GM12874 (cell line): ENCODE data around the gene ADAMTS2.

Experiments
- TF ChIP-seq, protein P1 (sequence below): IDR thresholded peaks from 2 replicates; pipeline ENCODE4 v1.5.1; 2011; ENCODE audit warnings: low read depth, mild to moderate bottlenecking, control low read depth, low read length, moderate library complexity; ENCODE audit not compliant: insufficient read depth

Gene ADAMTS2

DNA sequence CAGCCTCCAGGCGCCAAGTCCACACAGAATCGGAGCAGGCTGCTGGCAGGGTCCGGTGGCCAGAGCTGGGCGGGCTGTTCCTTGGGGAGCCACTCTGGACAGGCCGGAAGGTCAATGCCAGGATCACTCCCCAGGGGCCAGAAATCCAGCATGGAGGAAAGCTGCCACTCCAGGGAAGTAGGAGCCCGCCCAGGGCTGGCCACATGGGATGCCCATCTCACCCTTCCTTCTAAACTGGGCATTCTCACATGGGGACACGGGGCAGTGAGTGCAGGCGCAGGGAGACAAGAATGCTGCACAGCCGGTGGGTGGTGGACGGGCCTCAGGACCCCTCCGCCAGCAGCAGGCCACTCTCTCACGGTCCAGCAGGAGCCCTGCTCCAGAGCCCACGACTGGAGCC lies 58.2 kb downstream of the ADAMTS2 start:
- TF ChIP-seq, protein P1, sequence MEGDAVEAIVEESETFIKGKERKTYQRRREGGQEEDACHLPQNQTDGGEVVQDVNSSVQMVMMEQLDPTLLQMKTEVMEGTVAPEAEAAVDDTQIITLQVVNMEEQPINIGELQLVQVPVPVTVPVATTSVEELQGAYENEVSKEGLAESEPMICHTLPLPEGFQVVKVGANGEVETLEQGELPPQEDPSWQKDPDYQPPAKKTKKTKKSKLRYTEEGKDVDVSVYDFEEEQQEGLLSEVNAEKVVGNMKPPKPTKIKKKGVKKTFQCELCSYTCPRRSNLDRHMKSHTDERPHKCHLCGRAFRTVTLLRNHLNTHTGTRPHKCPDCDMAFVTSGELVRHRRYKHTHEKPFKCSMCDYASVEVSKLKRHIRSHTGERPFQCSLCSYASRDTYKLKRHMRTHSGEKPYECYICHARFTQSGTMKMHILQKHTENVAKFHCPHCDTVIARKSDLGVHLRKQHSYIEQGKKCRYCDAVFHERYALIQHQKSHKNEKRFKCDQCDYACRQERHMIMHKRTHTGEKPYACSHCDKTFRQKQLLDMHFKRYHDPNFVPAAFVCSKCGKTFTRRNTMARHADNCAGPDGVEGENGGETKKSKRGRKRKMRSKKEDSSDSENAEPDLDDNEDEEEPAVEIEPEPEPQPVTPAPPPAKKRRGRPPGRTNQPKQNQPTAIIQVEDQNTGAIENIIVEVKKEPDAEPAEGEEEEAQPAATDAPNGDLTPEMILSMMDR = no peak

- TF ChIP-seq, protein P1 = no peak
These were observed 60.3 kb downstream of the ADAMTS2 start for GRCh38 chr5:179284751-179285631.

GRCh38 chr5:179281694-179282093 lies 63.6 kb downstream of the ADAMTS2 start:
- TF ChIP-seq, protein P1 = no peak

GRCh38 chr5:179280095-179280490 lies 65.2 kb downstream of the ADAMTS2 start:
- TF ChIP-seq, protein P1 = no peak

- TF ChIP-seq, protein P1 = no peak
These were observed 65.7 kb downstream of the ADAMTS2 start for GRCh38 chr5:179279347-179280094.

- TF ChIP-seq, protein P1 = no peak
These were observed 66.7 kb downstream of the ADAMTS2 start for GRCh38 chr5:179278546-179278945.

DNA sequence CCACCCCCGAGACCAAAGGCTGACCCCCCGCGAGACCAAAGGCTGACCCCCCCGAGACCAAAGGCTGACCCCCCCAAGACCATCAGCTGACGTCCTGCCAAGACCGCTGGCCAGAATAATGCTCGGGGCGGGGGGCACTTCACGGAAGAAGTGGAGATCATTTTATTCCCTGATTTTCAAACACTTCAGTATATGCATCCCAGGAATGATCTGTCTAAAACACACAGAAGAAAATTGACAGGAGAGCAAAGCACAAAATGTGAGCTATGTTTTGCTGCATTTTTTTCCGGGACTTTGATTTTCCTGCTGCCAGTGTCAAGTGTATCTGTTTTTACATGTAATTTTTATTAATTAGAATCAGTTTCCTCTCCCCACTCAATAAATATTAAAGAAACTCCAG lies 67.1 kb downstream of the ADAMTS2 start:
- TF ChIP-seq, protein P1 = no peak
